Astrocyte (in vitro differentiated cells and primary cell): Measurements from ENCODE around the gene ABCG4. TPM values are rescaled to one million over a fixed set of nuclear protein-coding genes. Genes with fewer than 3 reads are reported as not detected.

ENCODE experiments used
- DNase-seq: peaks from one replicate; pipeline ENCODE4 v3.0.0-alpha.2; 2010; ENCODE audit warnings: low read depth
- FAIRE-seq: peaks from 2 replicates; lab custom pipeline; 2011; peaks lifted over from hg19 to GRCh38; lab: Jason Lieb, UNC
- H2AFZ ChIP-seq: 2 replicates; pipeline ENCODE4 v1.6.0; 2012; ENCODE audit warnings: low read depth, low read length, inconsistent platforms
- H3K27ac ChIP-seq: 2 replicates; pipeline ENCODE4 v1.5.1; 2011; ENCODE audit warnings: low read depth, low read length, inconsistent platforms
- H3K27me3 ChIP-seq: 2 replicates; pipeline ENCODE4 v1.6.0; 2011; ENCODE audit warnings: low read length, inconsistent platforms; ENCODE audit not compliant: insufficient read depth
- H3K36me3 ChIP-seq: 2 replicates; pipeline ENCODE4 v1.5.1; 2011; ENCODE audit warnings: low read length, inconsistent platforms; ENCODE audit not compliant: insufficient read depth
- H3K4me1 ChIP-seq: 2 replicates; pipeline ENCODE4 v1.5.1; 2011; ENCODE audit warnings: low read length, inconsistent platforms; ENCODE audit not compliant: insufficient read depth
- H3K4me2 ChIP-seq: 2 replicates; pipeline ENCODE4 v1.6.0; 2012; ENCODE audit warnings: low read length, inconsistent platforms
- H3K4me3 ChIP-seq: 2 replicates; pipeline ENCODE4 v1.5.1; 2011; ENCODE audit warnings: low read depth, mild to moderate bottlenecking, low read length, inconsistent platforms; ENCODE audit not compliant: insufficient read depth
- H3K79me2 ChIP-seq: 2 replicates; pipeline ENCODE4 v1.6.0; 2012; ENCODE audit warnings: mild to moderate bottlenecking, low read length, inconsistent platforms; ENCODE audit not compliant: insufficient read depth
- H3K9ac ChIP-seq: 2 replicates; pipeline ENCODE4 v1.6.0; 2012; ENCODE audit warnings: mild to moderate bottlenecking, low read length, inconsistent platforms
- H3K9me3 ChIP-seq: 2 replicates; pipeline ENCODE4 v1.5.1; 2012; ENCODE audit warnings: low read depth, mild to moderate bottlenecking, low read length, inconsistent platforms; ENCODE audit not compliant: insufficient read depth
- H4K20me1 ChIP-seq: 2 replicates; pipeline ENCODE4 v1.6.0; 2012; ENCODE audit warnings: low read length, inconsistent platforms; ENCODE audit not compliant: insufficient read depth
- H3K27ac Mint-ChIP-seq: one replicate; pipeline ENCODE4 v1.8.0; 2021; ENCODE audit warnings: mild to moderate bottlenecking, mixed read lengths; ENCODE audit not compliant: unreplicated experiment
- H3K27me3 Mint-ChIP-seq: one replicate; pipeline ENCODE4 v1.8.0; 2021; ENCODE audit warnings: low read depth, mixed read lengths; ENCODE audit not compliant: unreplicated experiment
- H3K36me3 Mint-ChIP-seq: one replicate; pipeline ENCODE4 v1.8.0; 2021; ENCODE audit warnings: low read depth, mixed read lengths; ENCODE audit not compliant: unreplicated experiment
- H3K4me1 Mint-ChIP-seq: one replicate; pipeline ENCODE4 v1.8.0; 2021; ENCODE audit warnings: low read depth, mixed read lengths; ENCODE audit not compliant: unreplicated experiment
- H3K4me3 Mint-ChIP-seq: one replicate; pipeline ENCODE4 v1.8.0; 2021; ENCODE audit warnings: mild to moderate bottlenecking, moderate library complexity, mixed read lengths; ENCODE audit not compliant: unreplicated experiment
- H3K9me3 Mint-ChIP-seq: one replicate; pipeline ENCODE4 v1.8.0; 2021; ENCODE audit warnings: mild to moderate bottlenecking, mixed read lengths; ENCODE audit not compliant: unreplicated experiment
- CTCF ChIP-seq: IDR thresholded peaks from 2 replicates; pipeline ENCODE4 v1.5.1; 2011; ENCODE audit warnings: low read depth, mild to moderate bottlenecking, inconsistent platforms, low read length, moderate library complexity; ENCODE audit not compliant: insufficient read depth
- EZH2 ChIP-seq: IDR thresholded peaks from 2 replicates; pipeline ENCODE4 v1.6.1; 2012; ENCODE audit warnings: mild to moderate bottlenecking, low read length, inconsistent platforms; ENCODE audit not compliant: insufficient read depth
- total RNA-seq: library from RNA; stranded (reverse); gene quantifications from 2 replicates; pipeline ENCODE4 v1.2.1, GENCODE V29; 2021

Gene ABCG4
- total RNA-seq, 1 donor from 2014 or later, result 1.5 TPM

GRCh38 chr11:119106564-119107537, 42.0 kb upstream of the ABCG4 start, which contains the start of gene C2CD2L:
C2CD2L (plus strand) TSS chr11:119107344; CDS start chr11:119107742, 398 bp downstream.
- Mint-ChIP-seq H3K36me3 (peaks cover 8% of the 10 kb centered on the region), H3K27ac (peak within 1 kb of the TSS; percentile 78), H3K27me3 (no peaks in the 10 kb centered on the region), H3K9me3 (no peaks in the 10 kb centered on the region), H3K4me3 (peak within 1 kb of the TSS; percentile 86), H3K4me1 (peaks cover 18% of the 10 kb centered on the region)
- Histone ChIP-seq H3K36me3 (peaks cover 10% of the 10 kb centered on the region), H3K4me3 (peak within 1 kb of the TSS; percentile 67), H3K27ac (peak within 1 kb of the TSS; percentile 78), H3K9ac (peak within 1 kb of the TSS; percentile 86), H4K20me1 (peaks cover 21% of the 10 kb centered on the region), H3K27me3 (no peaks in the 10 kb centered on the region), H3K79me2 (peaks cover 27% of the 10 kb centered on the region), H3K4me1 (peaks cover 19% of the 10 kb centered on the region), H3K4me2 (peak within 1 kb of the TSS; percentile 96), H2AFZ (peak within 1 kb of the TSS; percentile 87), H3K9me3 (no peaks in the 10 kb centered on the region)
- TF ChIP-seq CTCF, result no peak
- no peak for TF ChIP-seq EZH2
- DNase-seq, result peak; percentile 76
- no peak for FAIRE-seq

- Histone ChIP-seq H3K4me1 (peaks cover 19% of the 10 kb centered on the region), H3K27me3 (no peaks in the 10 kb centered on the region), H4K20me1 (peaks cover 21% of the 10 kb centered on the region), H3K36me3 (peaks cover 14% of the 10 kb centered on the region), H3K27ac (peak overlapping the region; percentile 39), H3K4me2 (peak overlapping the region; percentile 96), H3K9me3 (no peaks in the 10 kb centered on the region), H3K9ac (peak overlapping the region; percentile 86), H3K79me2 (peaks cover 27% of the 10 kb centered on the region), H3K4me3 (peak overlapping the region; percentile 67), H2AFZ (peak overlapping the region; percentile 77)
- H3K4me1 Mint-ChIP-seq, result peaks cover 18% of the 10 kb centered on the region
- H3K4me3 Mint-ChIP-seq, result peak overlapping the region; percentile 86
- FAIRE-seq, result no peak
- no peak for DNase-seq
- no peaks in the 10 kb centered on the region for H3K27me3 Mint-ChIP-seq
- H3K27ac Mint-ChIP-seq, result no peak overlapping the region
- no peaks in the 10 kb centered on the region for H3K9me3 Mint-ChIP-seq
- H3K36me3 Mint-ChIP-seq, result peaks cover 8% of the 10 kb centered on the region
- no peak for TF ChIP-seq EZH2
Observed at GRCh38 chr11:119107538-119108145, 41.2 kb upstream of the ABCG4 start.

DNA sequence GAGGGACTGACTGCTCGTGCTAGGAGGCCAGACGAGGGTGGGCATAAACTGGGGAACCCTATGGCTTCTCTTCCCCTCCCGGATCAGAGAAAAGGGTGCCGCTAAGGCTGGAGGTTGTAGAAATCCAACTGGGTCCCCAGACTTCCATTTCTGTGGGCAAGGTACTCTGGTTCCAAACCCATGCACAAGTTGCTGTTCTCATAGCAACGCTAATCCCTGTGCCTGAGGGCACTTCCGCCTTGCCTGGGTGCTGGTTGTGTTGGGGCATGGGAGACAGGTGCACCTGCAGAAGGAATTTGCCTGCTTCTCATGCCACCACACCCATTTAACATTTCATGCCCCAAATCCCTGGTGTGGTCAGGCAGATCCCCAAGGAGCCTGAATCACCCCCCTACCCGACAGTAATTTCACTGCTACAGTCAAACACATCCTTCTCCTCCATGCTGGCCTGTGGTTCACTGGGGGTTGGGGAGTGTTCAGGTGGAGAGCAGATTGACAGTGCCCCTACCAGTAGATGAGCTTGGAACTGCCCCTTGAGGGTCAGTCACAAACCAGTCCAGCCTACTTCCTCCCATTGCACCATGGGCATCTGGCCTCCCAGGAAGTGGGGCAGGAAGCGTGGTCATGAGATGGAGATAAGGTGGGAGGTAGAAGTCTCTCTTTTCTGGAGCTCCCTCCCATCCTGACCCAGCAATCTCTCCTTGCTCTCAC, 40.6 kb upstream of the ABCG4 start:
- no peak overlapping the region for H3K27ac Mint-ChIP-seq
- TF ChIP-seq EZH2 (no peak), CTCF (no peak)
- no peaks in the 10 kb centered on the region for H3K27me3 ChIP-seq
- H3K9me3 ChIP-seq, result no peaks in the 10 kb centered on the region
- peaks cover 17% of the 10 kb centered on the region for H3K4me1 Mint-ChIP-seq
- peaks cover 27% of the 10 kb centered on the region for H3K79me2 ChIP-seq
- H3K36me3 Mint-ChIP-seq, result peaks cover 11% of the 10 kb centered on the region
- no peak overlapping the region for H3K27ac ChIP-seq
- H3K9ac ChIP-seq, result peak overlapping the region; percentile 86
- FAIRE-seq (no peak), DNase-seq (no peak)
- H4K20me1 ChIP-seq, result peaks cover 21% of the 10 kb centered on the region
- peak overlapping the region; percentile 86 for H3K4me3 Mint-ChIP-seq
- H2AFZ ChIP-seq, result peak overlapping the region; percentile 77
- no peaks in the 10 kb centered on the region for H3K27me3 Mint-ChIP-seq
- H3K4me2 ChIP-seq, result peak overlapping the region; percentile 96
- peaks cover 14% of the 10 kb centered on the region for H3K4me1 ChIP-seq
- peak overlapping the region; percentile 67 for H3K4me3 ChIP-seq
- peaks cover 14% of the 10 kb centered on the region for H3K36me3 ChIP-seq
- no peaks in the 10 kb centered on the region for H3K9me3 Mint-ChIP-seq
